ENCODE data around the gene ABHD2.
"Not testable (repeated sequence)": the region's sequence is repeated elsewhere in the genome, so short reads cannot be mapped to it uniquely, and the experiment has no call there.

ABHD2 gene, protein sequence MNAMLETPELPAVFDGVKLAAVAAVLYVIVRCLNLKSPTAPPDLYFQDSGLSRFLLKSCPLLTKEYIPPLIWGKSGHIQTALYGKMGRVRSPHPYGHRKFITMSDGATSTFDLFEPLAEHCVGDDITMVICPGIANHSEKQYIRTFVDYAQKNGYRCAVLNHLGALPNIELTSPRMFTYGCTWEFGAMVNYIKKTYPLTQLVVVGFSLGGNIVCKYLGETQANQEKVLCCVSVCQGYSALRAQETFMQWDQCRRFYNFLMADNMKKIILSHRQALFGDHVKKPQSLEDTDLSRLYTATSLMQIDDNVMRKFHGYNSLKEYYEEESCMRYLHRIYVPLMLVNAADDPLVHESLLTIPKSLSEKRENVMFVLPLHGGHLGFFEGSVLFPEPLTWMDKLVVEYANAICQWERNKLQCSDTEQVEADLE

DNA sequence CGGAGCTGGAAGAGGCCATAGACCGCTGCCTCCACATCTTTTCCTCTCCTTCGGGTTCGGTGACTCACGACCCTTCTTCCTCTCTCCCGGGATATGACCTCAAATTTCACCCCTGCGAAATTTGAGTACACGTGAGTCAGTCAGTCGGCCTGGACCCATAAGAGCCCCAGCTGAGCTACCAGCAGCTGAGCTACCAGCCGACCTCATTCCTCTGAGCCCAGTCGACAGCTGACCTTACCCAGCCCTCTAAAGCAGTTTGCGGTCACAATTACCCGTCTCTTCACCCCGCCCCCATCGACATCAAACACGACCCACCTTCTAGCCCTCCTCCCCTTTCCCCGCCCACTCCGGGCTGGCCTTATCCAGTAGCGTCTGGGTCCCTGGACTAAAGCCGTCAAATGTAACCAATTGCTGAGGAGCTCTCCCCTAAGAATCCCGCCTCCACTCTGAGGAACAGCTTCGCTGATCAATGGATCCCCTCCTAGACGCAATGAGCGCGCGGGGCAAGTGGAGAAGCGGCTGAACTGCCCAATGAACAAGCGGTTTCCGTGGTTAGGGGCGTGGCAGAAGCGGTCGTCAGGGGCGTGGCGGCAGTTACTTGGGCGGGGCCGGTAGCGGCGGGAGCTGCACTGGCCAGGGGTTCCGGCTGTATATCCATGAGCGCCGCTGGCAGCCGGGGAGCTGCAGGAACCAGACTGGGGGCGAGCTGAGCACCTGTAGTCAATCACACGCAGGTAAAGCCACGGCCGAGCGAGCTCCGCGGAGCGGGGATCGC lies at the start of gene ABHD2:
Gene ABHD2 (plus strand): TSS at position 627 of the 775 bp plus-strand sequence. CDS start 27,872 bp downstream, outside the sequence.
- peak; percentile 97 for DNase-seq

DNA sequence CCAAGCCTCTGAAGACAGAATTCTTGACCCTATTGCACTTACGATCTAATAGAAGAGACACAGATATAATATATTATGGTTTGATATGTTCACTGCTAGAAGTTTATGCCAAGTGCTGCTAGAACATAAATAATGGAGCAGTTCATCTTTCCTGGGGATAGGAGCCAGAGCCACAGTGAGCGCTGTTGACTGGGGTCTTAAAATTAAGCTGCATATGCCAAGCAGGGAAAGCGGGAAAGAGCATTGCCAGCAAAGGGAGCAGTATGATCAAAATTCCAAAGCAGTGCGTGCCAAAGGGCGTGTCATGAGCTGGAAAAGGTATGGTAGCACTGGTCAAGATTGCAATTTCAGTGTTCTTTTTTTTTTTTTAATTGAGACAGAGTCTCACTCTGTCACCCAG lies 49.1 kb upstream of the ABHD2 start:
- DNase-seq: no peak

DNA sequence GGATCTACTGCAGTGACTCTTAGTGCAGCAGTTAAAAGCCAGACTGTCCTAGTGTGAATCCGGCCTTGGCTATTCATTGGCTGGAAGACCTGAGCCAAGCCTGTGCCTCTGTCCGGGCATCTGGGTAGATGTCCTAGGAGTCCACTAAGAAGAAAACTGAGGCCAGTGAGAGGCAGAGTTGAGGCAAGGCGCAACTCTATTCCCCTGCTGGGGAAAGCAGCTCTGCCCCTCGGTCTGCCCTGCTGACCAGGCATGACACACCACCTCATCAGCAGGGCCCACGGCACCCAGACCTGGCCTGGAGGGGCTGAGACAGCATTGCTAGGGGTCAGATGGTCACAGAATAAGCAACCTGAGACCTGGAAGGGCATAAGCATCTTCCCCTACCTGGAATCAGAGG lies 46.7 kb upstream of the ABHD2 start:
- DNase-seq: no peak

DNA sequence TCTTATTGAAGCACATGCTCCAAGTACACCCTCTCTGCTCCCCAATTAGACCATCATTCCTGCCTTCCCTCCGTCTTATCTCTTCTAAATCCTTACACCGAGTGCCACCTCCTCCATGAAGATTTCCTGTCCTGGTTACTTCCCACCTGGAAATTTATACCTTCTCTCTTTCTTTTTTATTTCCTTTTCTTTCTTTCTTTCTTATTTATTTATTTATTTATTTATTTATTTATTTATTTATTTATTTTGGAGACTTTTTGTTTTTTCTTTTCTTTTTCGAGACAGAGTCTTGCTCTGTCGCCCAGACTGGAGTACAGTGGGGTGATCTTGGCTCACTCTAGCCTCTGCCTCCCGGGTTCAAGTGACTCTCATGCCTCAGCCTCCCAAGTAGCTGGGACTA lies 45.9 kb upstream of the ABHD2 start:
- DNase-seq: no peak

DNA sequence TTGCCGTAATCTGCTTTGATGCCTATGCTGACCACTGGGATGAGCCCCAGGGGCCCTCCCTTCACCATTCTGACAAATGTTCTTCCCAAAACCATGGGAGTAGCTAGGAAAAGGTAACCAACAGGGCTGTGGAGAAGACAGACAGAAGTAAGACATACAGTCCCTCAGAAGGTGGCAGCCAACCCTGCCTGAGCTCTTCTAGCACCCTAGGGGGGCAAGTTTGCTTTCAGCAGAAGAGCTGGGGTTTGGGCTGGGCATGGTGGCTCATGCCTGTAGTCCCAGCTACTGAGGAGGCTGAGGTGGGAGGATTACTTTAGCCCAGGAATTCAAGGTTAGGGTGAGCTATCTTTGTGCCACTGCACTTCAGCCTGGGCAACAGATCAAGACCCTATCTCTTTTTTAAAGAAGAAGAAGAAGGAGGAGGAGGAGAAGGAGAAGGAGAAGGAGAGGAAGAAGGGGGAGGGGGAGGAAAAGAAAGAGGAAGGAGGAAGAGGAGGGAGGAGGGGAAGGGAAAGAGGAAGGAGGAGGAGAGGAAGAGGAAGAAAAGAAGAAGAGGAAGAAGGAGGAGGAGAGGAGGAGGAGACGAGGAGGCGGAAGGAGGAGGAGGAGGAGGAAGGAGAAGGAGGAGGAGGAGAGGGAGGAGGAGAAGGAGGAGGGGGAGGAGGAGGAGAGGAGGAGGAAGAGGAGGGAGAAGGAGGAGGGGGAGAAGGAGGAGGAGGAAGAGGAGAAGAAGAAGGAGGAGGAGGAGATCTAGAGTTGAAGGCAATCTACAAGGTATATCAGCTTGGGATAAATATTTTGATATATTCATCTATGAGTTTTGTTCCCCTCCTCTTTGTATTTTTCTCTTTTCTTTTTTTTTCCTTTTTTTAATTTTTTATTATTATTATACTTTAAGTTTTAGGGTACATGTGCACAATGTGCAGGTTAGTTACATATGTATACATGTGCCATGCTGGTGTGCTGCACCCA lies 44.9 kb upstream of the ABHD2 start:
- DNase-seq: no peak

DNA sequence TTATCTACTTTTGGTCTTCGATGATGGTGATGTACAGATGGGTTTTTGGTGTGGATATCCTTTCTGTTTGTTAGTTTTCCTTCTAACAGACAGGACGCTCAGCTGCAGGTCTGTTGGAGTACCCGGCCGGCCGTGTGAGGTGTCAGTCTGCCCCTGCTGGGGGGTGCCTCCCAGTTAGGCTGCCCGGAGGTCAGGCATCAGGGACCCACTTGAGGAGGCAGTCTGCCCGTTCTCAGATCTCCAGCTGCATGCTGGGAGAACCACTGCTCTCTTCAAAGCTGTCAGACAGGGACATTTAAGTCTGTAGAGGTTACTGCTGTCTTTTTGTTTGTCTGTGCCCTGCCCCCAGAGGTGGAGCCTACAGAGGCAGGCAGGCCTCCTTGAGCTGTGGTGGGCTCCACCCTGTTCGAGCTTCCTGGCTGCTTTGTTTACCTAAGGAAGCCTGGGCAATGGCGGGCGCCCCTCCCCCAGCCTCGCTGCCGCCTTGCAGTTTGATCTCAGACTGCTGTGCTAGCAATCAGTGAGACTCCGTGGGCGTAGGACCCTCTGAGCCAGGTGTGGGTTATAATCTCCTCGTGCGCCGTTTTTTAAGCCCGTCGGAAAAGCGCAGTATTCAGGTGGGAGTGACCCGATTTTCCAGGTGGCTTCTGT lies 39.1 kb upstream of the ABHD2 start:
- not testable (repeated sequence) for DNase-seq

DNA sequence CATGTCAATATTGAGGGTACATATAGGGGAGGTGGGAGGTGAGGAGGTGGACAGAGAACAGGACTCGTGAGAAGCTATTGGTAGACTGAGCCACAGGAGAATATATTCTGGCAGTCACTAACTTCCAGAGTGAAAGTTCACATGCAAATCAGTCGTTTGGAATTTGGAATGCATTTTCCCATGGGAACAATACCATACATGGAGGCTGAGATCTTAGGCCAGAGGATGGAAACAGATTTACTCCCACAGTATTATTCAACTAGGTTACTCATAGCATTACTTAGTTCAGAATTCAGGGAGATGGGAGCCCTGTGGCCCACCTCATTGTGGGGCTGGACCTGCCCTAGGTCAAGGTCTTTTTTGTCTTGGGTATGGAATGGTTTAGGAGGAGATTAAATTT lies 36.4 kb upstream of the ABHD2 start:
- DNase-seq: no peak

DNA sequence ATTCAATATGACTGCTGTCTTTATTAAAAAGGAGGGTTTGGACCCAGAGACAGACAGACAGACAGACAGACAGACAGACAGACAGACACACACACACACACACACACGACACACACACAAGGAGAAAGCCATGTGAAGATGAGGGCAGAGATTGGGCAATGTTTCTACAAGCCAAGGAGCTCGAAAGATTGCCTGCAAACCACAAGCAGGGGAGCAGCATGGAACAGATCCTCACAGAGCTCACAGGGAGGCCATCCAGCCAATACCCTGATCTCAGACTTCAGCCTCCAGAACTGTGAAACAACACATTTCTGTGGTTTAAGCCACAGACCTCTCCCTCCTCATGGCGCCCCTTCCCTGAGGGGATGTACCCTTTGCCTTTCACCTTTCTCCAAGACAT lies 35.8 kb upstream of the ABHD2 start:
- no peak for DNase-seq

DNA sequence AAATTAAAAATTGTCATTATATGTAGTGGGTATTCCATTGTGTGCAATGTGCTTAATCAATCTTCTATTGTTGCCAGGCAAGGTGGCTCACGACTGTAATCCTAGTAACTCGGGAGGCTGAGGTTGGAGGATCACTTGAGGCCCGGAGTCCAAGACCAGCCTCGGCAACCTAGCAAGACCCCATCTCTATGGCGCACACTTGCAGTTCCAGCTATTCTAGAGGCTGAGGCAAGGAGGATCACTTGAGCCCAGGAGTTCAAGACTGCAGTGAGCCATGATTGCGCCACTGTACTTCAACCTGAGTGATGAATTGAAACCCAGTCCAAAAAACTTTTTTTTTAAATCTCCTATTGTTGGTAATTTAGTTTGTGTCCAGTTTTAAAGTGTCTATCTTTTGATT lies 33.4 kb upstream of the ABHD2 start:
- DNase-seq: no peak

DNA sequence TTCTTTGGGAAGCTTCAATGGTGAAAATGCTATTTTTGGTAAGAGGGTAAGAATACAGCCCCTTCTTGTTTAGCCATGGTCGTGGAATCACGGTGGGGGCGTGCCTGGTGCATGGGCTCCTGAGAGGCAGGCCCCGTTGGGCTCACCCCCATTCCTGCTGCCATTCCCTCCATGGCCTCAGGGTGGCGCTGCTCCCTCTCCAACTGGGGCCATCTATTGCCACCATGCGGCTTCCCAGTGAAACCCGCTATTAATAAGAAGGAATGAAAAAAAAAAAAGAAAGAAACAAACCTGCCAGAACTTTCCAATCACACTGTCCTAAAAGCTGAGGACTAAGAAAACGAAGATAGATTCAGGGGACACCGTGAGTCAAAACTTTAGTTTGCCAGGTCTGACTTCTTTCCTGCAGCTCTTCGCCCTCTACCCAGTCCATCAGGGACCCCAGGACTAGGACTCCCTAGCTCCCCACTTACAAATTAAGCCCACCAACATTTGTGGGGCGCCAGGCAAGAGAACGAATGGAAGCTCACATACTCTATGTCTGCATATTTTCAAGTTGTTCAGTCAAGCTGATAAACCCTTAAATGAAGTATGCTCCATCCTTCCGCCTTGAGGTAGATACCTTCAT lies 30.6 kb upstream of the ABHD2 start:
- peak; percentile 82 for DNase-seq

DNA sequence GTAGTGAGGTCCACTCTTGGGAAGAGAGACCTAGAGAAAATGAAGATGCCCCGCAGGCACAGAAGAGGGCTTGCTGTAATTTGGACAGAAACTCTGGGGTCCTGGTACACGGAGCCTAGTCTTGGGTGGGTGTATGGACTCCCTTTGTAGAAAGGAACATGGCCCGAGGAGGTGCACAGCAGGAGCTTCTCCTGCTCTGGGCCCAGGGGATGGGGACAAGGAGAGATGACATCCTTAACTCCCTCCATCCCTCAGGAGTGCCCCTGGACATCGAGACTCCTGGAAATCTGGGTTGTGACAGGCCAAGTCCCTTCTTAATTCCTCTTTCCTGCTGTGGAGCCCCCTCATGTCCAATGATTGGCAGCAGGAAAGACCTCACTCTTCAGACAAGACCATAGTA lies 29.9 kb upstream of the ABHD2 start:
- no peak for DNase-seq

DNA sequence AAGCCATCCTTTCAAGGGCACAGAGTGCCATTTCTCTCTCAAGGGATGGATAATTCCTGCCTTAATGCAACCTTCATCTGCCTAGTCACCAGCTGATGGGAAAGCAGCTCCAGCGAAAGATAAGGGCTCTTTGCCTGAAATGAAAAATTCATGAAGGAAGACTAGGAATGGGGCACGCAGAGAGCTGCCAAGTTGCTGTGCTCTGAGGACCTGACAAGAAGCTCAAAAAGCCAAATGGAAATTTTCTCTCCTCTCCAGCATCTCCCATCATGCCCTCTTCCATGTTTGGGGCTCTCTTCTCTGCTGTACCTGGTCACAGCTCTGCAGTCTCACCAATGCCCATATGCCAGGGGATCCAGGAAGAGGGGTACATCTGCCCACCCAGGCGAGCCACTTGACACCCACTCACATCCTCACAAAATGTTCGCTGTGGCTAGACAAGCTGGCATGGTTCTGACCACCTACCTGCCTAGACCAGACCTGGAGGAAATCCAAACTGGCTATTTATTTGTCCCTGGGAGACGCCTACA lies 29.3 kb upstream of the ABHD2 start:
- no peak for DNase-seq

DNA sequence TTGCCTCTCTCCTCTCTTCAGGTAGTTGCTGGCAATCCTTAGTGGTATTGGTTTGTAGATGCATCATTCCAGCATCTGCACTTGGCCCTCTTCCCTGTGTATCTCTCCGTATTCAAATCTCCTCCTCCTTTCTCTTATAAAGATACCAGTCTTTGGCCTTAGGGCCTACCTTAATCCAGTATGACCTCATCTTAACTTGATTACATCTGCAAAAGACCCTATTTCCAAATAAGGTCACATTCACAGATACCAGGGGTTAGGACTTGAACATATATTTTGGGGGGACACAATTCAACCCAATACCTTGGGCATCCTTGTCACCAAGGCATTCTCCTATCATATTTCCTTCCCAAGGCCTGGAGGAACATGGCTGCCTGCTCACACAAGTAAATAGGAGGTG lies 22.0 kb upstream of the ABHD2 start:
- DNase-seq: no peak

DNA sequence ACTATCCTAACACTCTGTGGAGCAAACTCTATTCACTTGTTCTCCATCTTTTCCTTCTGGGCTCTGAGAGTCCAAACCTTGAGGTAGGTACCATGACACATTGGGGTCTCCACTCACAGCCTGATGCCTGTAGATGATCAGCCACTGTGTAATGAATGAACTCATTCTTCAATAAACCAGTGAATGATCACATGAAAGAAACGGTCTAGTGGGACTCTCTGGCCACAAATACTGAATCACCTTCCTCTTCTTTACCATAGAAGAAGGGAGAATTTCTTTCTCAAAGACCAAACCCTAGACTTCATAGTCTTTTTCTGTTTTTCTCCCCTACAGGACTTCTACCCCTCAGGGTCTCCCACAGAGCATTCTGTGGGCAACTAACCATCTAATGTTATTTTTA lies 20.5 kb upstream of the ABHD2 start:
- no peak for DNase-seq

DNA sequence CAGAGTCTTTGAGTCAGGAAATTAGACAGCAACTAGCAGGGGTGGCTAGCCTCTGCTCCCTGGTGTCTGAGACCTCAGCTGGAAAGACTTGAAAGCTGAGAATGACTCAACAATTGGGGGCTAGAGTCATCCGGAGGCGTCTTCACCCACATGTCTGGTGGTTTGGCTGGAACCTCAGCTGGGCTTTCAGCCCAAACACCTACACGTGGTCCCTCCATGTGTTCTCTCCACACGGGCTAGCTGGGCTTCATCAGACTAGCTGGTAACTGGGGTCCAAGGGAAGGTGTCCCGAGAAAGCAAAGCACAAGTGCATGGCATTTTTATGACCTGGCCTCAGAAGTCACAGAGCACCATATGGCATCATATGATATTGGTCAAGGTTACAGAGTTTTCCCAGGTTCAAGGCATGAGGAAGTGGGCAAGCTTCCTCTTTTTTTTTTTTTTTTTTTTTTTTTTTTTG lies 19.9 kb upstream of the ABHD2 start:
- DNase-seq: peak; percentile 22

DNA sequence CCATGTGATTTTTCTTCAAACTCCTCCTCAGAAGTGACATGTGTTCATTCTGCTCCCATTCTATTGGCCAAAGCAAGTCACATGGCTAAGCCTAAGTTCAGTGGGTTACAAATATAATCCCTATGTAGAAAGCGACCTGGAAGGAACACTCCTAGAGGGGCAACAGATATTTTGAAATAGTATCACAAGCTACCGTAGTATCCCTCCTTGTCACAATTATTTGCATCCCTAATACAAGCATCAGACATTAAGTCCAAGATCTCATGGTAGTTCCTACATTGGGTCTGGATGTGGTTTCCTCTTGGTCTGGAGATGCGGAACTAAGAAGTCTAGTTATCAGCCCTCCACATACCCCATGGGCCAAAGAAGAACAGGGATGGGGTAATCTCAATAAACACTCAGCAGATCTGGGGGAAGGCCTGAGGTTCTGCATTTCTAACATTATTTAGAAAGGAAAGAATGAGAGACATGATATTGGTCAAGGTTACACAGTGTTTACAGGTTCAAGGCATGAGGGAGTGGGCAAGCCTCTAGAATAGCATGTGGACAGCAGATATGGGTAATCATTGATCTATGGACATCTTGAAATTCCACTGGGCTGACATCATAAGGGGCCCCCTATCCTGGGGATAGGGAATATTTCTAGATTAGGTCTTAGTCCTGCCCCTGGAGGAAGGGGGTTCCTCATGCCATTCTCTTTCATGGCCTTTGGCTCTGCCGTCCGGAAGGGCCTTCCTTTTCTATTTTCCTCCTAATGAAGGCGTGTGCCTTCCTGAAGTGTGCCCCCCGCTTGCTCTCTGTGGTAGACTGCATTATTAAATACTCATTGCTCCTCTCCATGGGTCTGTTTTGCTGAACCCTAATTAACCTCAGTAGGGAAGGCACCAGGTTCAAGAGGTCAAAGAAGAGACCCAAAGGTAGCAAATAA lies 17.8 kb upstream of the ABHD2 start:
- DNase-seq: no peak

DNA sequence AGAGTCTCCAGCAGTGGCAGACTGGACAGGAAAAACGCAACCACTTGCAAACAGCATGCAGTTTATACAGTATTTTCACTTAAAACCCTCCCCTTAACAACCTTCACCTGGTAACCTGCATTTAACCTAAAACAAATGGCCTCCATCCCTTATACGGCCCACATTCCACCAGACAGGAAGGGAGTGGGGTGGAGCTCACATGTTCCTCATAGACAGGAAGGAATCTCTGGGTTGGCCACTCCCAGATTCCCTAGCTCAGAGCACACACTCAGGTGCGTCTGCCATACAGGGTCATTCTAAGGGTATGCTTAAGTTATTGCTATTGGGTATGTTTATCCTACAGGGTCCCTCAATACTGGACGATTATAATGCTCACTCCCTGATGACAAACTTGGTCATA lies 16.8 kb upstream of the ABHD2 start:
- no peak for DNase-seq

DNA sequence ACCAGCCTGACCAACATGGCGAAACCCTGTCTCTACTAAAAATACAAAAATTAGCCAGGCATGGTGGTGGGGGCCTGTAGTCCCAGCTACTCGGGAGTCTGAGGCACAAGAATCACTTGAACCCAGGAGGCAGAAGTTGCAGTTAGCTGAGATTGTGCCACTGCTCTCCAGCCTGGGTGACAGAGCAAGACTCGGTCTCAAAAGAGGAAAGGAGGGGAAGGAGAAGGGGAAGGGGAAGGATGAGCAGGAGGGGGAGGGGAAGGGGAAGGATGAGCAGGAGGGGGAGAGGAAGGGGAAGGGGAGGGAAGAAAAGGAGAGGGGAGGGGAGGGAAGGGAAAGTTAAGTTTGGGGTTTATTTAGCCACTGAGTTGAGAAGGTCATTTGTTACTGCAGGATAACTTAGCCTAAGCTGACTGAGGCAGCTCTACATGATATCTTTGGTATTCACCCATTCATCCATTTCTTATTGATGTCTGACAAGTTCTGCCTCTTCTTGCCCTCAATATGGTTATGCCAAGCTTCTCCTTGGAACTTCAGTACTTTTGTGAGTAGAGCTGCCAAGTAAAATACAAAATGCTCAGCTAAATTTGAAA lies 15.9 kb upstream of the ABHD2 start:
- DNase-seq: no peak

DNA sequence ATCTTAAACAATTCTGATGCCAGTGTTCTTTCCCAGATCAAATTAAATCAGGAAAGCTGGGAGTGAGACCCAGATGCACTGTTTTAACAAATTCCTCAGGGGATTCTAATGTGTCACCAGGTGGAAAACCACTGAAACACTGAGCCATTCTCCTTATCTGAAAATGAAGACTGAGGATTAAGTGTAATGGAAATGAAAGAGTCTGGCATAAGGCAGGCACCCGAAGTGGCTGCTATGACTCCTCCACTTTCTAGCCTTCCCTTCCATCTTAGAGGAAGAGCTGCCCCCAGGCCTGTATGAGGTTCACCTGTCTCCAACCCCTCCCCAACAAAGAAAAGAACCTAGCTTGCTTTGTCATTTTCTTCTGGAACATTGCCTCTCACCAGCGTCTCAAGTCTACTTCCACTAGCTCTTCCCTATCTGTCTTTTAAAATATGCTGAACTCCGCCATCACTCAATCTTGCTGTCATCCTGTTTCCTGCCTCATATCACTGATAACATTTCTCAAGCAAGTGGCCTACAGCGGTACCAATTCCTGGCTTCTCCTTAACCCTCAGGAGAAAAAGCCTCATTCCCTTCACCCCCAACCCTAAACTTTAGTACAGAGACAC lies 13.7 kb upstream of the ABHD2 start:
- DNase-seq: no peak
